Activated naive CD4-positive, alpha-beta T cell treated with Interleukin-2 at 50 U/mL for 16 hours (primary cell): ENCODE measurements around the gene CYLD.

Experiments
- DNase-seq: peaks from one replicate; pipeline ENCODE4 v3.0.0-alpha.2; 2020

CYLD gene

GRCh38 chr16:50741225-50741780, 583 bp upstream of the CYLD start:
- DNase-seq, result no peak

GRCh38 chr16:50742576-50743200, 802 bp downstream of the CYLD start:
- DNase-seq, result peak; percentile 54

- DNase-seq, result no peak
Observed at GRCh38 chr16:50743581-50744225, 1.8 kb downstream of the CYLD start.

- DNase-seq, result no peak
Observed at GRCh38 chr16:50744881-50745280, 3.0 kb downstream of the CYLD start.

GRCh38 chr16:50745940-50746339, 4.1 kb downstream of the CYLD start:
- no peak for DNase-seq

GRCh38 chr16:50747207-50747956, 5.5 kb downstream of the CYLD start:
- DNase-seq, result no peak

GRCh38 chr16:50751528-50751927, 9.6 kb downstream of the CYLD start:
- DNase-seq, result no peak

GRCh38 chr16:50752471-50753235, 10.8 kb downstream of the CYLD start:
- no peak for DNase-seq

GRCh38 chr16:50756473-50756872, 14.6 kb downstream of the CYLD start:
- no peak for DNase-seq

- DNase-seq, result no peak
Observed at GRCh38 chr16:50761267-50761666, 19.4 kb downstream of the CYLD start.

GRCh38 chr16:50762241-50762640, 20.4 kb downstream of the CYLD start:
- no peak for DNase-seq

- DNase-seq, result no peak
Observed at GRCh38 chr16:50763211-50763610, 21.3 kb downstream of the CYLD start.

- DNase-seq, result no peak
Observed at GRCh38 chr16:50765260-50765659, 23.4 kb downstream of the CYLD start.

- DNase-seq, result no peak
Observed at GRCh38 chr16:50765861-50766260, 24.0 kb downstream of the CYLD start.

- no peak for DNase-seq
Observed at GRCh38 chr16:50767197-50767596, 25.3 kb downstream of the CYLD start.

GRCh38 chr16:50771366-50771765, 29.5 kb downstream of the CYLD start:
- no peak for DNase-seq

- no peak for DNase-seq
Observed at GRCh38 chr16:50774405-50774804, 32.5 kb downstream of the CYLD start.

GRCh38 chr16:50774960-50775359, 33.1 kb downstream of the CYLD start:
- DNase-seq, result no peak

- no peak for DNase-seq
Observed at GRCh38 chr16:50776037-50776436, 34.2 kb downstream of the CYLD start.

GRCh38 chr16:50778284-50779163, 36.6 kb downstream of the CYLD start:
- no peak for DNase-seq

- no peak for DNase-seq
Observed at GRCh38 chr16:50781043-50781442, 39.2 kb downstream of the CYLD start.

GRCh38 chr16:50781518-50781917, 39.6 kb downstream of the CYLD start:
- DNase-seq, result no peak
